Trophoblast cell (in vitro differentiated cells and primary cell): ENCODE data around the gene TRIM46.

Experiments
- DNase-seq, 2 donors: peaks; one replicate each; pipeline ENCODE4 v3.0.0-alpha.2; 2016
- H2AFZ ChIP-seq: 2 replicates; pipeline ENCODE4 v1.6.1; 2013; ENCODE audit warnings: low read length, moderate library complexity, mild to moderate bottlenecking; ENCODE audit not compliant: insufficient read depth, poor library complexity
- H2AK5ac ChIP-seq: 2 replicates; pipeline ENCODE4 v1.6.1; 2013; ENCODE audit warnings: mild to moderate bottlenecking, low read length
- H2BK120ac ChIP-seq: 2 replicates; pipeline ENCODE4 v1.6.1; 2013; ENCODE audit warnings: low read length, mild to moderate bottlenecking, moderate library complexity; ENCODE audit not compliant: insufficient read depth, poor library complexity
- H2BK12ac ChIP-seq: 2 replicates; pipeline ENCODE4 v1.6.1; 2013; ENCODE audit warnings: mild to moderate bottlenecking, low read length, moderate library complexity
- H2BK5ac ChIP-seq: 2 replicates; pipeline ENCODE4 v1.6.1; 2013; ENCODE audit warnings: low read length, low read depth, moderate library complexity, mild to moderate bottlenecking; ENCODE audit not compliant: poor library complexity
- H3K14ac ChIP-seq: 2 replicates; pipeline ENCODE4 v1.6.1; 2013; ENCODE audit warnings: mild to moderate bottlenecking, low read length
- H3K18ac ChIP-seq: 2 replicates; pipeline ENCODE4 v1.6.1; 2013; ENCODE audit warnings: mild to moderate bottlenecking, low read length
- H3K23ac ChIP-seq: 2 replicates; pipeline ENCODE4 v1.6.1; 2013; ENCODE audit warnings: low read length
- H3K27ac ChIP-seq: 2 replicates; pipeline ENCODE4 v1.5.1; 2013; ENCODE audit warnings: low read depth, mild to moderate bottlenecking, inconsistent platforms, low read length, moderate library complexity
- H3K27me3 ChIP-seq: 2 replicates; pipeline ENCODE4 v1.6.1; 2013; ENCODE audit warnings: inconsistent platforms, mild to moderate bottlenecking, low read length, moderate library complexity; ENCODE audit not compliant: insufficient read depth
- H3K36me3 ChIP-seq, 2 experiments: 1 replicate in 1 of 2; 2 replicates in 1 of 2; pipeline ENCODE4 v1.6.1; 2013; ENCODE audit warnings: low read length in 2 of 2, mild to moderate bottlenecking in 2 of 2, moderate library complexity in 1 of 2; ENCODE audit not compliant: insufficient read depth in 2 of 2, control insufficient read depth in 1 of 2
- H3K4ac ChIP-seq: 2 replicates; pipeline ENCODE4 v1.6.1; 2013; ENCODE audit warnings: low read depth, mild to moderate bottlenecking, low read length, moderate library complexity
- H3K4me1 ChIP-seq, 2 experiments: 1 replicate in 1 of 2; 2 replicates in 1 of 2; pipeline ENCODE4 v1.6.1; 2013; ENCODE audit warnings: low read length in 2 of 2, mild to moderate bottlenecking in 2 of 2, moderate library complexity in 1 of 2; ENCODE audit not compliant: insufficient read depth in 2 of 2, control insufficient read depth in 1 of 2
- H3K4me2 ChIP-seq: 2 replicates; pipeline ENCODE4 v1.6.1; 2013; ENCODE audit warnings: inconsistent platforms, mild to moderate bottlenecking, low read length, moderate library complexity
- H3K4me3 ChIP-seq: 2 replicates; pipeline ENCODE4 v1.5.1; 2013; ENCODE audit warnings: mild to moderate bottlenecking, low read depth, low read length, inconsistent platforms
- H3K79me1 ChIP-seq: one replicate; pipeline ENCODE4 v1.6.1; 2013; ENCODE audit warnings: low read length
- H3K79me2 ChIP-seq: 2 replicates; pipeline ENCODE4 v1.6.1; 2013; ENCODE audit warnings: low read length, mild to moderate bottlenecking; ENCODE audit not compliant: control insufficient read depth, insufficient read depth, poor library complexity
- H3K9ac ChIP-seq: 2 replicates; pipeline ENCODE4 v1.6.1; 2013; ENCODE audit warnings: mild to moderate bottlenecking, low read length
- H3K9me3 ChIP-seq: 2 replicates; pipeline ENCODE4 v1.6.1; 2013; ENCODE audit warnings: low read depth, mild to moderate bottlenecking, control low read depth, inconsistent platforms, low read length; ENCODE audit not compliant: insufficient read depth
- H4K12ac ChIP-seq: 2 replicates; pipeline ENCODE4 v1.6.1; 2013; ENCODE audit warnings: low read depth, mild to moderate bottlenecking, low read length, moderate library complexity
- H4K8ac ChIP-seq: 2 replicates; pipeline ENCODE4 v1.6.1; 2013; ENCODE audit warnings: low read depth, mild to moderate bottlenecking, low read length, moderate library complexity
- H4K91ac ChIP-seq: one replicate; pipeline ENCODE4 v1.6.1; 2013; ENCODE audit warnings: low read depth, mild to moderate bottlenecking, low read length, moderate library complexity
- WGBS: extraction: QIAGEN DNeasy Blood & Tissue Kit; methylation state at CpG from one replicate; pipeline ENCODE4 v1.1.7; 2013; ENCODE audit warnings: missing lambda C conversion rate; ENCODE audit not compliant: insufficient read length, insufficient coverage; ENCODE audit errors: extremely low coverage; 5-methylcytosine and 5-hydroxymethylcytosine counted together

TRIM46 gene

GRCh38 chr1:155196103-155196892 is 22.6 kb downstream of the TRIM46 start:
- H3K4me1 ChIP-seq: peaks cover 7 to 15% of the 10 kb centered on the region in 2 experiments
- H3K27me3 ChIP-seq: no peaks in the 10 kb centered on the region
- DNase-seq: no peak
- no peak overlapping the region for H2BK12ac ChIP-seq
- no peak overlapping the region for H2BK5ac ChIP-seq
- no peak overlapping the region for H3K18ac ChIP-seq
- no peak overlapping the region for H3K23ac ChIP-seq
- no peak overlapping the region for H2AK5ac ChIP-seq
- H3K79me1 ChIP-seq: peaks cover 13% of the 10 kb centered on the region
- no peak overlapping the region for H3K4me2 ChIP-seq
- H3K4me3 ChIP-seq: no peak overlapping the region
- H3K27ac ChIP-seq: no peak overlapping the region
- no peak overlapping the region for H3K14ac ChIP-seq
- H4K12ac ChIP-seq: no peak overlapping the region
- no peak overlapping the region for H3K9ac ChIP-seq
- H2AFZ ChIP-seq: no peak overlapping the region
- H4K8ac ChIP-seq: no peak overlapping the region
- H3K79me2 ChIP-seq: peaks cover 2% of the 10 kb centered on the region
- H3K9me3 ChIP-seq: peaks cover 2% of the 10 kb centered on the region
- H3K4ac ChIP-seq: peak overlapping the region; percentile 13
- no CpG with 5 or more reads among the region's 6 CpGs for WGBS
- no peak overlapping the region for H4K91ac ChIP-seq
- H3K36me3 ChIP-seq: peaks cover 27 to 41% of the 10 kb centered on the region in 2 experiments
- H2BK120ac ChIP-seq: no peak overlapping the region

- Histone ChIP-seq H2BK120ac (no peak overlapping the region), H3K79me2 (peaks cover 2% of the 10 kb centered on the region), H3K27ac (no peak overlapping the region), H2BK12ac (no peak overlapping the region), H3K27me3 (no peaks in the 10 kb centered on the region), H4K12ac (no peak overlapping the region), H4K8ac (no peak overlapping the region), H3K4ac (no peak overlapping the region), H3K23ac (no peak overlapping the region), H3K36me3 (peaks cover 31 to 48% of the 10 kb centered on the region in 2 experiments), H3K9me3 (peaks cover 2% of the 10 kb centered on the region), H3K4me2 (no peak overlapping the region), H2BK5ac (no peak overlapping the region), H2AK5ac (no peak overlapping the region), H3K4me3 (no peak overlapping the region), H3K18ac (no peak overlapping the region), H3K4me1 (peaks cover 7 to 15% of the 10 kb centered on the region in 2 experiments), H2AFZ (no peak overlapping the region), H3K9ac (no peak overlapping the region), H3K79me1 (peaks cover 13% of the 10 kb centered on the region), H4K91ac (no peak overlapping the region), H3K14ac (no peak overlapping the region)
- WGBS: no CpG with 5 or more reads among the region's 20 CpGs
- no peak for DNase-seq
These were observed 23.4 kb downstream of the TRIM46 start for GRCh38 chr1:155196893-155197638.

GRCh38 chr1:155197901-155198546 is 24.4 kb downstream of the TRIM46 start:
- Histone ChIP-seq H2BK12ac (no peak overlapping the region), H3K4me1 (peaks cover 6 to 14% of the 10 kb centered on the region in 2 experiments), H3K27ac (no peak overlapping the region), H3K9ac (no peak overlapping the region), H4K8ac (no peak overlapping the region), H2BK120ac (no peak overlapping the region), H3K79me2 (peaks cover 2% of the 10 kb centered on the region), H3K14ac (no peak overlapping the region), H2AK5ac (no peak overlapping the region), H2AFZ (no peak overlapping the region), H3K27me3 (no peaks in the 10 kb centered on the region), H3K79me1 (peaks cover 12% of the 10 kb centered on the region), H3K4ac (no peak overlapping the region), H3K9me3 (no peaks in the 10 kb centered on the region), H4K12ac (no peak overlapping the region), H3K36me3 (peaks cover 31 to 54% of the 10 kb centered on the region in 2 experiments), H3K4me3 (no peak overlapping the region), H3K4me2 (no peak overlapping the region), H3K18ac (no peak overlapping the region), H3K23ac (no peak overlapping the region), H4K91ac (no peak overlapping the region), H2BK5ac (no peak overlapping the region)
- no peak for DNase-seq
- no CpG with 5 or more reads among the region's 15 CpGs for WGBS

- Histone ChIP-seq H2BK120ac (no peak overlapping the region), H2BK5ac (no peak overlapping the region), H3K4ac (no peak overlapping the region), H2BK12ac (no peak overlapping the region), H3K27ac (no peak overlapping the region), H3K23ac (no peak overlapping the region), H3K27me3 (no peaks in the 10 kb centered on the region), H3K4me3 (no peak overlapping the region), H3K4me2 (no peak overlapping the region), H2AK5ac (no peak overlapping the region), H3K4me1 (peaks cover 4 to 10% of the 10 kb centered on the region in 2 experiments), H3K18ac (no peak overlapping the region), H2AFZ (no peak overlapping the region), H3K9me3 (no peaks in the 10 kb centered on the region), H3K9ac (no peak overlapping the region), H4K12ac (no peak overlapping the region), H4K8ac (no peak overlapping the region), H3K36me3 (peaks cover 31 to 55% of the 10 kb centered on the region in 2 experiments), H3K79me2 (no peaks in the 10 kb centered on the region), H3K79me1 (peaks cover 8% of the 10 kb centered on the region), H4K91ac (no peak overlapping the region), H3K14ac (no peak overlapping the region)
- no CpG with 5 or more reads among the region's 3 CpGs for WGBS
- no peak for DNase-seq
These were observed 24.9 kb downstream of the TRIM46 start for GRCh38 chr1:155198547-155198906.
